ENCODE data around the gene VWA5B1.
"Not testable (repeated sequence)": the region's sequence is repeated elsewhere in the genome, so short reads cannot be mapped to it uniquely, and the experiment has no call there.

VWA5B1 gene

GRCh38 chr1:20279509-20279908 lies 11.2 kb upstream of the VWA5B1 start:
- DNase-seq (ENCODE audit: low spot score) = peak; percentile 75

DNA sequence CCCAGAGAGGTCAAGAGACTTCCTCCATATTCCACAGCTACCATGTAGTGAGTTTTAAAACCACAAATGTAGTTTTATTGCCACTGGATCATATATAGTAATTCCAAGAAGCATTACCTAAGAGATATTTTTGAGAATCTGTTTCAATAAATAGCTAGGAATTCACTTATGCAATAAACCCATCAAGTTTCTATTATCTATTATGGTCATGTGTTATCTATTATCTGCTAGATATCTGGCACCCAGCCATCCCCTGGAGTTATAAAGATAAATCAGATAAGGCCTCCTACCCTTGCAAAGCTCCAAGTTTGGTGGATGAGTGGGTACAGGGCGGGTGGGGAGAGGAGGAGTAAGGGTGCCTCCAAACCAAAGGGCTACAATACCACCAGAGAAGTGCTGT lies 10.3 kb upstream of the VWA5B1 start:
- DNase-seq (ENCODE audit: low spot score) = no peak

DNA sequence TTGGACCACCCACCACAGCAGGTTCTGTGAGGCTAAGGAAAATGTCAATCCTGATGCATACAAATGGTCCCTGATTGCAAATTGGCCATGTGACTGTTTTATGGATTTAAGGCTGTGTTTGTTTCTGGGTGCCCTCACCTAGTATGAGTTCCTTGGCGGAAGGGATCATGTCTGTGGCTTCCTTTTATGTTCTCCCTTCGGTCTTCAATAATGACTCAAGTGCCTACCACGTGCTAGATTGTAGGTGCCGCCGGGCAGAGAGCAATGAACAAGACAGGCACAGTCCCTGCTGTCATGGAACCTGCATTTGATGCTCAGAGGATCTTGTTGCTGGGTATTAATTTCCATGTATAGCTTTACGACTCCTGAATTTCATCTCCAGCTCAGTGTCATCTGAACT lies 9.8 kb upstream of the VWA5B1 start:
- no peak for DNase-seq (ENCODE audit: low spot score)

- DNase-seq (ENCODE audit: low spot score) = peak; percentile 80
These were observed 8.9 kb upstream of the VWA5B1 start for GRCh38 chr1:20281801-20282200.

- no peak for DNase-seq (ENCODE audit: low spot score)
These were observed 8.1 kb upstream of the VWA5B1 start for GRCh38 chr1:20282533-20282932.

- no peak for DNase-seq (ENCODE audit: low spot score)
These were observed 6.6 kb upstream of the VWA5B1 start for GRCh38 chr1:20284046-20284445.

GRCh38 chr1:20284625-20285024 lies 6.0 kb upstream of the VWA5B1 start:
- DNase-seq (ENCODE audit: low spot score) = no peak

- DNase-seq (ENCODE audit: low spot score) = no peak
These were observed 5.2 kb upstream of the VWA5B1 start for GRCh38 chr1:20285510-20285909.

DNA sequence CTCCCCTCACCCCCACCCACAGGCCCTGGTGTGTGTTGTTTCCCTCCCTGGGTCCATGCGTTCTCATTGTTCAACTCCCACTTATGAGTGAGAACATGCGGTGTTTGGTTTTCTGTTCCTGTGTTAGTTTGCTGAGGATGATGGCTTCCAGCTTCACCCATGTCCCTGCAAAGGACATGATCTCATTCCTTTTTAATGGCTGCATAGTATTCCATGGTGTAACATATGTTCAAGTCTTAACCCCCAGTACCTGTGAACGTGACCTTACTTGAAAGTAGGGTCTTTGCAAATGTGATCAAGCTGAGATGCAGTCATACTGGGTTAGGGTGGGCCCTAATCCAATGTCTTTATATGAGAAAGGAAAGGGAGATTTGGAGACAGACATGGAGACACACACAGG lies 3.0 kb upstream of the VWA5B1 start:
- DNase-seq (ENCODE audit: low spot score) = not testable (repeated sequence)

- DNase-seq (ENCODE audit: low spot score) = no peak
These were observed 990 bp downstream of the VWA5B1 start for GRCh38 chr1:20291645-20292084.

DNA sequence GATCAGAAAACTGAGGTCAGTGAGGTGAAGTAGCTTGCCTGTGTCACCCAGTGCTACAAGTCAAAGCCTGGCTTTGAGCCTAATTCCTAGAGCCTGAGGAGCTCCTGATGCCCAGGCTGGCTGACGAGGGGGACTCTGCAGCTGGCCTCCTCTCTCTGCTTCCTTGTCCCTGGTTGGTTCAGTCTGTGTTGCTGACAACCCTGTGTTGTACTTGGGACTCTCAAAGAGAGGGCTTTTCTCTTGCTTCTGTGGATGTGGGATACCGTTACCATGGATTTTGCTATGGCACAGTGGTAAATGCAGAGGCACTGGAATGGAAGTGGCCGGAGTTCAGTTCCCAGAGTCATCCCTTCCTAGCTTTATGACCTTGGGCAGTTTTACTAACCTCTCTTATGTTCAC lies 8.0 kb downstream of the VWA5B1 start:
- no peak for DNase-seq (ENCODE audit: low spot score)

- DNase-seq (ENCODE audit: low spot score) = no peak
These were observed 10.9 kb downstream of the VWA5B1 start for GRCh38 chr1:20301463-20302107.

- DNase-seq (ENCODE audit: low spot score) = no peak
These were observed 11.4 kb downstream of the VWA5B1 start for GRCh38 chr1:20302108-20302471.

DNA sequence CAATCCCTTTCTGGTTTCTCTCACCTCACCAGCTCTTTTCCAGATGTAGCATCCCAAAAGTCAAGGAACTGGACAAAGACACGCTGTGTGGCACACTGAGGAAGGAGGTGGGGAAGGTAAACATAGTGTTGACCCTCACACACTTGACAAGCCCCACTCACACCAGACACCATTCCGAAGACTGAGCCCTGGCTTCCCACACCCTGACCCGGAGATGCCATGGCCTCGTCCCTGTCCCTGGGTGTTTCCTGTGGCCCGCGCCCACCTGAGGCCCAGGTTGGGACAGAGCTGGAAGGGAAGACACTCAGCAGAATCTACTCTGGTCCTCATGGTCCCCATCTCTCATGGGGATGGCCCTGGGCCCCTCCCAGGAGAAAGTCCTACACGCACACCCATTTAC lies 16.4 kb downstream of the VWA5B1 start:
- no peak for DNase-seq (ENCODE audit: low spot score)

- DNase-seq (ENCODE audit: low spot score) = no peak
These were observed 17.9 kb downstream of the VWA5B1 start for GRCh38 chr1:20308569-20308968.

DNA sequence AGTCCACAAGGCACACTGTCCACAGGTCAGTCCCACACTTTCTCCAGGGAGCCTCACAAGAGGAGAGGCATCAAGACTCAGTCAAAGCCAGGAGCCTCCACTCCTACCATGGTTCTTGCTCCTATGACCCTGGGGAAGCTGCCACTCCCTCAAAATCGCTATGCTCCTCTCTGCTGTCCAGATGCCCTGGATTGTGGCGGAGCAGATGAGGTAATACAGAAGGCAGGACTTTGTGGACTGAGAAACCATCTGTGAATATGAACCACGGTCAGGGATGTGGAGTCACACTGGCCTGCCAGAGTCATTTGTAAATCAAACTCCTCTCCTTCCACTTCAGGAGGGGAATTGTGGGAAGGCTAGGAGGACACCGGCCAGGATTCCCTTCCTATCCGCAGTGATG lies 20.6 kb downstream of the VWA5B1 start:
- no peak for DNase-seq (ENCODE audit: low spot score)

DNA sequence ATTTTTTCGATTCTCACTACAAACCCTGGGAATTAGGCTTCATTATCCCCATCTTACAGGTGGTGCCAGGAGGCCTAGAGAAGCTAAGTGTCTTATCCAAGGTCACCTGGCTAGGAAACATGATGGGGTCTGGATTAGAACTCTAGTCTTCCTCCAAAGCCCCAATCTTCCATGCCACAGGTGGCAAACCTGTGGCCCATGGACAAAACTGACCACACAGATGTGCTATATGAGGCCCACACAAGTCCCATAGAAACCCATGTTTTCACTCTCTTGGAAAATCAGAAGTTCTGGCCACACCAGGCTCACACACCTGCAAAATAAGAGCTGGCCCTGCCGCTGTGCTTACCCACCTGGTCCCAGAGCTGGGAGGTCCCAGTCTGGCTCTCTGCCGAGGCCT lies 21.6 kb downstream of the VWA5B1 start:
- DNase-seq (ENCODE audit: low spot score) = no peak

DNA sequence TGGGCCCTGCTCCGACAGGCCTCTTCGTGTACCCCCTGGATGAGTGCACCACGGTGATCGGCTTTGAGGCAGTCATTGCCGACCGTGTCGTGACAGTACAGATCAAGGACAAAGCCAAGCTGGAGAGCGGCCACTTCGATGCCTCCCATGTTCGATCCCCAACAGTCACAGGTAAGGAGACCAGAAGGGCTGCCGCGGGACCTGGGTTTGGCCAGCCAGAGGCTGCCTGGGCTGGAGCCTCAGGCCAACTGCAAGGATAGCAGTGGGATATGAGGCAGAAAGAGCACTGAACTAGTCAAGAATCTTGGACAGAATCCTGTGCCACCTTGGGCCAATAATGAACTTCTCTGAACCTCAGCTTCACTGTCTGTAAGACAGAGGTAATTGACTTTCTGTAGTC lies 22.1 kb downstream of the VWA5B1 start:
- no peak for DNase-seq (ENCODE audit: low spot score)

GRCh38 chr1:20317471-20317870 lies 26.8 kb downstream of the VWA5B1 start:
- no peak for DNase-seq (ENCODE audit: low spot score)

DNA sequence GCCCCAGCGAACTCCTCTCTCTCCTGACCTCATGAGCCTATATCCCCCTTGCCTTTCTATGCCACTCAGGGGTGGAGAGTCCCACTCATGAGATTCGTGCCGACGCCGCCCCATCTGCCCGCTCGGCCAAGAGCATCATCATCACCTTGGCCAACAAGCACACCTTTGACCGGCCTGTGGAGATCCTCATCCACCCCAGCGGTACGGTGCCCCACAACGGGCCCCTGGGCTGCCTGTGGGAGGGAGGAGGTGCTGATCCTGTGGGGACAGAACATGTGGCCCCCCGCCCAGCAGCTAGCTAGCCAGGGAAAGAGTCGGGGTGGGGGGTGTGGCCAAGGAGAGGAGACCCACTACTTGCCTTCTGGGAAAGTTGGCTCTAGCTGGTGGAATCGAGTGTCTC lies 27.8 kb downstream of the VWA5B1 start:
- DNase-seq (ENCODE audit: low spot score) = no peak

DNA sequence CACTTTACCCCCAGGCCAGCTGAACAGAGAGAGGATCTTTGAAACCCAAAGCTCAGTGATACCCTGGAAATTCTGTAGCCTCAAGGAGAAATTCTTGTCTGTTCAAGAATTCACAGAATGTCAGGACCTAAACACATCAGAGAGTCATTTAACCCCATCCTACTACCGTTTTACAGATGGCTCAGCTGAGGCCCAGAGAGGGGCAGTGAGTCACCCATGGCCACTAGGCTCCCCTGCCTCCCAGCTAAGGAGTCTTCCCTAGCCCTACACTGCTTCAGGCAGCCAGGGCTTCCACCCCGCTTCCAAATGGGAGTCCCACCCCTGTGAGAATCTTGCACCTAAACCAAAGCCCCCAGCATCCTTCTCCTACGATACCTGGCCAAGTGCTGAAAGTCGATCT lies 28.3 kb downstream of the VWA5B1 start:
- no peak for DNase-seq (ENCODE audit: low spot score)

DNA sequence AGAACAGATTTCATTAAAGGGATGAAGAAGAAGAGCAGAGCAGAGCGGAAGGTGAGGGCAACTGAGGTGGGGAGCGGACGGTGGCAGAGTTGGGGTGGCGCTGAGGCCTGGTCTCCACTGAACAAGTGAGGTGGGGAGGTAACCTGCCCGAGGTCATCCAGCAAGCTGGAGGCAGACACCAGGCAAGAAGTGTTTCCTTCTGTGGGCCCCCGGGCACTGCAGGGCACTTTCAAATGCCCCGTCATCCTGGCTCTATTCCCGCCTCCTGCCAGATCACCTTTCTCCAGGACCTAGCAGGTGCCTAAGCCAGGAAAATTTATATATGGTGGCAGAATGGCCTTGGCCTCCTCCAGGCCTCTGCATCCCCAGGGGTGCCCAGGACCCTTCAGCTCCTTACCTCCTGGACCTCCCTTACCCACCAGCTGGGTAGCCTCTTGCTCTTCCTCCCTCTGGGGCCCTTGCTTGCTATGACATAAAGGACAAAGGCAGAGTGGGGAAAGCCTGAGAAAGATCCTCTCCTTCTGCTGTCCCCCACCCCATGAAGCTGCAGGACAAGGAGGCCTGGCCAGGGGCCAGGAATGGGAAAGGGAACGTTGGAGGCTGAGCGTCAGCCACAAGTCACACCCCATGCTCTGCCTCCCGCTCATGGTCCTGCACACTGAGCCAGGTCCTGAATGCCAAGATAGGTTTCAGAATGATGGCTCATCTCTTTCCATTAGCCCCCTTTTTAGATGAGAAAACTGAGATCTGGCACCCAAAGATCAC lies 29.0 kb downstream of the VWA5B1 start:
- no peak for DNase-seq (ENCODE audit: low spot score)

DNA sequence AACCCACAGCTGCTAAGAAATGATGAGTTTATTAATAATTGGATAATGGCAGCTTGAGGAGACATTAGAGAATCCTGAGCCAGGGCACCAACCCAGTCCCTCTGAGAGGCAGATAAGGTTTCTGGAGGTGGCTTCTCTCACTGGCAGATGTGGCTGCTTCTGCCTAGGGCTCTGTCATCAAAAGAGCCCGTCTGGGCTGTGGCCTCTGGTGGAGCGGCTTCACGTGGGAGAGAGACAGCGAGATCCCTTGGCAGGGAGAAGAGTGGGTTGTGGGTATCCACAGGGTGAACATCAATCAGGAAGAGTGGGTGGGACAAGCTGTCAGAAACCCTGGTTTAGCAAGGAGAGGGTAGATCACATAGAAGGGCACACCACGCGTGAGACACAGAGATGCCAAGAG lies 30.0 kb downstream of the VWA5B1 start:
- DNase-seq (ENCODE audit: low spot score) = no peak

GRCh38 chr1:20321573-20321972 lies 30.9 kb downstream of the VWA5B1 start:
- no peak for DNase-seq (ENCODE audit: low spot score)

Measured in AG08395 (cell line).